ENCODE data around the gene CTNND1.
A peak's percentile ranks its signal among the peaks of the same experiment; 100 is the strongest.
"Not testable (repeated sequence)": the region's sequence is repeated elsewhere in the genome, so short reads cannot be mapped to it uniquely, and the experiment has no call there.

CTNND1 gene, protein sequence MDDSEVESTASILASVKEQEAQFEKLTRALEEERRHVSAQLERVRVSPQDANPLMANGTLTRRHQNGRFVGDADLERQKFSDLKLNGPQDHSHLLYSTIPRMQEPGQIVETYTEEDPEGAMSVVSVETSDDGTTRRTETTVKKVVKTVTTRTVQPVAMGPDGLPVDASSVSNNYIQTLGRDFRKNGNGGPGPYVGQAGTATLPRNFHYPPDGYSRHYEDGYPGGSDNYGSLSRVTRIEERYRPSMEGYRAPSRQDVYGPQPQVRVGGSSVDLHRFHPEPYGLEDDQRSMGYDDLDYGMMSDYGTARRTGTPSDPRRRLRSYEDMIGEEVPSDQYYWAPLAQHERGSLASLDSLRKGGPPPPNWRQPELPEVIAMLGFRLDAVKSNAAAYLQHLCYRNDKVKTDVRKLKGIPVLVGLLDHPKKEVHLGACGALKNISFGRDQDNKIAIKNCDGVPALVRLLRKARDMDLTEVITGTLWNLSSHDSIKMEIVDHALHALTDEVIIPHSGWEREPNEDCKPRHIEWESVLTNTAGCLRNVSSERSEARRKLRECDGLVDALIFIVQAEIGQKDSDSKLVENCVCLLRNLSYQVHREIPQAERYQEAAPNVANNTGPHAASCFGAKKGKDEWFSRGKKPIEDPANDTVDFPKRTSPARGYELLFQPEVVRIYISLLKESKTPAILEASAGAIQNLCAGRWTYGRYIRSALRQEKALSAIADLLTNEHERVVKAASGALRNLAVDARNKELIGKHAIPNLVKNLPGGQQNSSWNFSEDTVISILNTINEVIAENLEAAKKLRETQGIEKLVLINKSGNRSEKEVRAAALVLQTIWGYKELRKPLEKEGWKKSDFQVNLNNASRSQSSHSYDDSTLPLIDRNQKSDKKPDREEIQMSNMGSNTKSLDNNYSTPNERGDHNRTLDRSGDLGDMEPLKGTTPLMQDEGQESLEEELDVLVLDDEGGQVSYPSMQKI

DNA sequence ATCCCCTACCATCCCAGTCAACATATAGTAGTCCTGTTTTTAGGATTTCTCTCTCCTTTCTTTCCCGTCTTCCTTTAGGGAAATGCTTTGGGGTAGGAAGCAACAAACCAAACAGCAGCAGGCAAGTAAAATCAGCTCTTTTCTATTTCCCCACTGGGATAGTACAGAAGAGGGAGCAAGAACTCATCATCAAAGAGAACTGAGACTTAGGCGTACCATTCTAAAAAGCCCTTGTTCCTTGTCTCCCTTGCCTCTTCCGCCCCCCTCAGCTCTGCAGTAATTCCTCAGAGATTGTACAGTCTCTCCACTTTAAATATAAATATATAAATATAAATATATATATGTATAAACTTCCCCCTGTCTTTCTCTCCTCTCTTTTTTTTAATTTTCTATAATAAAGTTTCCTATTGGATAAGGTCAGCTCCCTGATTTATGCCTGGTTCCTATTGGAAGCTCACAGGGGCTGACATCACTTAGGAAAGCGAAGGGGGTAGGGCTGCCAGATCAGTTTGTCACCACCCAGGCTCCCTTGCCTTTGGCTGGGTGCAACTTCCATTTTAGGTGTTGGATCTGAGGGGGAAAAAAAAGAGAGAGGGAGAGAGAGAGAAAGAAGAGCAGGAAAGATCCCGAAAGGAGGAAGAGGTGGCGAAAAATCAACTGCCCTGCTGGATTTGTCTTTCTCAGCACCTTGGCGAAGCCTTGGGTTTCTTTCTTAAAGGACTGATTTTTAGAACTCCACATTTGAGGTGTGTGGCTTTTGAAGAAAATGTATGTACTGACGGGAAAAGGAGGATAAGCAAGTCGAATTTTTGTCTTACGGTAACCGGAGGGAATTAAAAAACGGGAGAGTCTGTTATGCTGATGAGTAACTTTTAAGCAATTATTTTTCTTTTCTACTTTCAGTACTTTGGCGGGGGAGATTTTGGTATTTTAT, at the start of gene CTNND1:
Gene CTNND1, plus strand, starts transcription at position 502 of the 934 bp plus-strand sequence. CDS start 29,677 bp downstream, outside the sequence.
- DNase-seq, result peak; percentile 58

DNA sequence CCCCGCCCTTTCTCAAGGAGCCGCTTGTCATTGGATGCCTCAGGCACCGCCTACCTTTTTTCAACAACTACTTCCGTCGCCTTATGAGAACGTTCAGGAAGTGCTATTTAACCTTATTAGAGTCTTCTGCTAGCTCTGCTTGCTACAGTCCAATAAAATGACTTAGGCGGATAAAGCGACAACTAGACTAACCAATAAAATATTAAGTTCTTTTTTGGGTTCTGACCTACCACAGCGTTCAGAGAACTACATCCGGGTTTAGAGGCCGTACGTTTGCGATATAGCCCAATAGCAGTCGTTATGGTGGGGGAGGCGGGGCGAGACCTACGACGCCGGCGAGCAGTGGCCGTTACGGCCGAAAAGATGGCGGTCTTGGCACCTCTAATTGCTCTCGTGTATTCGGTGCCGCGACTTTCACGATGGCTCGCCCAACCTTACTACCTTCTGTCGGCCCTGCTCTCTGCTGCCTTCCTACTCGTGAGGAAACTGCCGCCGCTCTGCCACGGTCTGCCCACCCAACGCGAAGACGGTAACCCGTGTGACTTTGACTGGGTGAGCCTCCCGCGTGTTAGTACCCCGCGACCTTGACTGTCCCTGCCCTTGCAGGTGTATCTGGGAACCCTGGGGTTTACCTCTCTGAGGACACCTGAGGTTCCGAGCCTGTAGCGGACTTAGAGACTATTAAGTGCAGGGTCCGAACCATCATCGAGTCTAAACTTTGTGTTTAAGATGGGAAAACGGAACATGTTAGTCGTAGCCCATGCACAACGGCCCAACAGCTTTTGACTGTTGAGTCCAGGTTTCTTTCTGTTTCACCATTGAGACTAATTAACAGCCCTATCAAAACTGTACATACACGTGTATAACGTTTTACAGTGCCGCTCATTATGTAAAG, 49.1 kb upstream of the CTNND1 start, which contains the start of gene TMX2:
Gene TMX2, plus strand, starts transcription at position 338 of the 895 bp plus-strand sequence. Its CDS starts 26 bp downstream, at position 364.
- DNase-seq, result peak; percentile 100

DNA sequence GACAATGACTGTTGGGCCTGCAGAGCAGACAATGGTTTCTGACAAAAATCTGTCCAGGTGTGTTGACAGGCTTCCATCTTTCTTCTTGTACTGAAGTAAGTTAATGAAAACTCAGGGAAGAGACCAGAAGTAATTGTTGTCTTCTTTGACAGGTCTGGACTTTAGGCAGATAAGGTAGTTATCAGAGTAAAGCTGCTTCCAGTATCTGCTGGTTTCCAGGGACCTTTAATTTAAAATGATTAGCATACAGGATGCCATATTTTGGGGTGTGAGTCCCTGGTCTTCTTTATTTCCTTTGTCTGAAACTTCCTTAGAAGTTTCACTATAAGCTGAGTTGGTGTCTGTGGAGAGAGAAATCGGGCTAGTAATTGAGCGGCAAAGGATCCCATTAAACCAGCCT, 47.8 kb upstream of the CTNND1 start:
- no peak for DNase-seq

DNA sequence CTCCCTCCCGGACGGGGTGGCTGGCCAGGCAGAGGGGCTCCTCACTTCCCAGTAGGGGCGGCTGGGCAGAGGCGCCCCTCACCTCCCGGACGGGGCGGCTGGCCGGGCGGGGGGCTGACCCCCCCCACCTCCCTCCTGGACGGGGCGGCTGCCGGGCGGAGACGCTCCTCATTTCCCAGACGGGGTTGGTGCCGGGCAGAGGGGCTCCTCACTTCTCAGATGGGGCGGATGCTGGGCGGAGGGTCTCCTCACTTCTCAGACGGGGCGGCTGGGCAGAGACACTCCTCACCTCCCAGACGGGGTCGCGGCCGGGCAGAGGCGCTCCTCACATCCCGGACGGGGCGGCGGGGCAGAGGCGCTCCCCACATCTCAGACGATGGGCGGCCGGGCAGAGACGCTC, 44.9 kb upstream of the CTNND1 start:
- not testable (repeated sequence) for DNase-seq

DNA sequence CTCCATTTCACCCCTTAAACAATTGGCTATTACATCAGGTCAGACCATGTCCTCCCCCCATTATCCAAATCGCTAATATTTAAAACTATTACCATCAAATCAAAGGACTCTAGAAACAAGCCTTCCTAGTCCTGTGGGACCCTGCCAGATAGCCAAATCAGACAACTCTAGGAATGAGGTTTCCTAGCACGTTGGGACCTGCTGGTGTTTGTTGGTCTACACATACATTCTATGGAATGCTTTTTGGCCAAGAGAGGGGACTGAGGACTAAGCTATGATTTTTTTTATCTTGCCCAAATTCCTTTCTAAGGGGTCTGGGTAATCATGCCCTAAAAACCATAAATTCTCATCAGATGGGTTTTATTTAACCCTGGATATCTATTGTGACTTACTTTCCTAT, 34.4 kb upstream of the CTNND1 start:
- no peak for DNase-seq

DNA sequence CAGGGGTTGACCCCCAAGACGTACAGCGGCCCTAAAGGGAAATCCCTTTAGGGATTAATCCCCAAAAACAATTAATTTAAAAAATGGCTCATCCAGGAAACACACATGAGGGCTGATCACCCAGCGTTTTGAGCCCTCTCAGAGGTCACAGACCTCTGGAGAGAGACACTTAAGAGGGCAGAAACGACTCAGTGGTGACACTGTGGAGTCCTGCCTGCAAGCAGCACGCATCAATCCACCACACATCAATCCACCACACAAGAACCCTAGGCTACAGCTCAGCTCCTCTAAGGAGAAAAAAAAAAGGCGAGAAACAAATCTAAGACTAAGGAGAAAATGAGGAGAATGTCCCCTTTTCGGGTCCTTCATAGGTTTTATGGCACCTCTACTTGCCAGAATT, 32.8 kb upstream of the CTNND1 start:
- DNase-seq, result no peak

DNA sequence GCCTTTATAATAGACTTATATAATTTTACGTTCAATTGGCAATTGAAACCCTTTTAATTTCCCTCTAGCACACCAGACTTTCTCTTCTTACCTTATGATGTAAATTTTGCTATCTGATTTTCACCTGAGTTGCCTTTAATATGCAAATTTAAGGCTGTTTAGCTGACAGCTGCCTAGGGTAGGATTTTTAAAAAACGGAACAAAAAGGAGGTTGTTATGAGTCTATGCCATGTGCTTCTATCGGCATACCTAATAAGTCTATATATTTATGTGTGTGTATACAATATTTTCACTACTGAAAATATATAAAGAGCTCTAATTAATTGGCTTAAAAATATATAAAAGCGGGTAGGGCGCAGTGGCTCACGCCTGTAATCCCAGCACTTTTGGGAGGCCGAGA, 32.1 kb upstream of the CTNND1 start:
- DNase-seq, result no peak

DNA sequence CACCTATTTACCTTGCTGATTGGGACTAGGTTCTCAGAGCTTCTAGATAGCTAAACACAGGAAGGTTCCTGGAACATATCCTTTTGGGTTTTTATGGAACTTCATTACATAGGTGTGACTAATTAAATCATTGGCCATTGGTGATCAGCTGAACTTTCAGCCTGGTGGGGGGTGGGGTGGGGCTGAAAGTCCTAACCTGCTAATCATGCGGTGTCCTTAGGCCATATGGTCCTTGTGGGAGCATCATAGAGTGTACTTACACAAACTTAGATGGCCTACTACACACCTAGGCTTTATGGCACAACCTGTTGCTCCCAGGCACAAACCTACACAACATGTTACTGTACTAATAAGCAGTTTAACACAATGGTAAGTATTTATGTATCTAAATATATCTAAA, 28.9 kb upstream of the CTNND1 start:
- DNase-seq, result no peak

DNA sequence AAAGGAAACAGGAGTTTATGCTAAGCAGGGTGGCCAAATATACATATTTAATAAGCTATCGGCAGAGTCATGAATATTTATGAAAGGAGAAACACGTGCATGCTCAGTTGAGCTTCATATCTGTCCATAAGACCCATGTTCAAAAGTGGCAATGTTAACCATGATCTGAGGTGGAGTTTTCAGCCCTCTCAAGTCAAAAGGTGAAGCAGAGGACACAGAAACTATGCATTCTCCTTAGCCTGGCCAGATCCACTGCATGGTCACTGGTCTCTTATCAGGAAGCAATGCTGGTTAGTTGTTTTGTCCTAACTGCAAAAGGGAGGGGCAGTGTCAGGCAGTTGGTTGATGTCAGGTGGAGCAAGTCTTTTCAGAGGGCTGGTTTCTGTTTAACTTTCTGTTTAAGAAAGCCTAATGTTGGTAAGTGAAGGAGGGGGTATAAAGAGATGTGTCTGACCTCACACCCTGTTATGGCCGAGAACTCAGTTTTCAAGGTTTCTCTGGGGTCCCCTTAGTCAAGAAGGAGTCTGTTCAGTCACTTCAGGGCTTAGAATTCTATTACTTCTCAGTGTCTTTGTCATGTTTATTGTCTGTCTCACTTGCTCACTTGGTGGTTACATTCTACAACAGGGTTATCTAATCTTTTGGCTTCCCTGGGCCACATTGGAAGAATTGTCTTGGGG, 25.8 kb upstream of the CTNND1 start:
- DNase-seq, result no peak

DNA sequence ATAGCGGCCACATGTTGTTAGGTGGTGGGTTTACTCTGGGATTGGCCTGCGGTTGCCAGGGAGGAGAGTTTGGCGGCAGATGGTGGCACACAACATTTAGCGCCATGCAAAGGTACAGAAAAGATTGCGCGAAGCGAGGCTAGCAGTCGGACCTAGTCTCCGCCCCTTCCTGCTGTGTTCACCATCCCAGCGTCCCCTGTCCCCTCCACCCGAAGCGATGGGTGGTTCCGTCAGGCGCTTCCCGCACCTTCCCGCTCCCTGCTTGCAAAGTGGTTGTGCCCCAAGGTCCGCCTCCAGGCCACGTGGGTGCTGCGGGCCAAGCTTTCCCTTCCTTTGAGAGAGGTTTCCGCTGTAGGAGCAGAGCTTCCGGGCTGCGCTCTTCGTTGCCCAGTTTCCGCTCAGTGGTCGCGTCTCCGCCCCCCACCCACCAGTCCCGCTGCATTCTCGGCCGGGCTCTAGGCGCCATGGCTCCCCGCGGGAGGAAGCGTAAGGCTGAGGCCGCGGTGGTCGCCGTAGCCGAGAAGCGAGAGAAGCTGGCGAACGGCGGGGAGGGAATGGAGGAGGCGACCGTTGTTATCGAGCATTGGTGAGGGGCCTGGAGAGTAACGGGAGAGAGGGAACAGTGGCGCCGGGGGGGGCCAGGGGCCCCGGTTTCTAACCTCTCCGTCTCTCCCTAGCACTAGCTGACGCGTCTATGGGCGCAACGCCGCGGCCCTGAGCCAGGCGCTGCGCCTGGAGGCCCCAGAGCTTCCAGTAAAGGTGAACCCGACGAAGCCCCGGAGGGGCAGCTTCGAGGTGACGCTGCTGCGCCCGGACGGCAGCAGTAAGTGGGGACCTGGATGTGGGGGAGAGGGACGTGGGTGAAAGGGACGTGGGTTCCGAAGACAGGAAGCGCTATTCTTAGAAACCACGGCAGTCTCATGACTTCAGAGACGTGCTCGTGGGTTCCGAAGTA, 20.2 kb upstream of the CTNND1 start, which contains the start of gene SELENOH:
Gene SELENOH, plus strand, starts transcription at position 360 of the 955 bp plus-strand sequence. Its CDS starts 105 bp downstream, at position 465.
- peak; percentile 94 for DNase-seq

DNA sequence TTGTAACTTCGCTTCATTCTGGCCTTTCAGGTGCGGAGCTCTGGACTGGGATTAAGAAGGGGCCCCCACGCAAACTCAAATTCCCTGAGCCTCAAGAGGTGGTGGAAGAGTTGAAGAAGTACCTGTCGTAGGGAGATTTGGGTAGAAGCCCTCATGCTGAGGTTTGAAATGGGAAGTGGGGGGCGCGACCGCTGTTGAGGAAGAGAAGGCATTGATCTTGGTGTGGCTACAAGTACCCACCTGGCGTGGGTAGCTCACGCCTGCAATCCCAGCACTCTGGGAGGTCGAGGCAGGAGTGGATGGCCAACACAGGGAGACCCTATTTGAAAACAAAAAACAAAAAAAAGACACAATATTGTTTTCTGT, 19.5 kb upstream of the CTNND1 start:
- peak; percentile 13 for DNase-seq

DNA sequence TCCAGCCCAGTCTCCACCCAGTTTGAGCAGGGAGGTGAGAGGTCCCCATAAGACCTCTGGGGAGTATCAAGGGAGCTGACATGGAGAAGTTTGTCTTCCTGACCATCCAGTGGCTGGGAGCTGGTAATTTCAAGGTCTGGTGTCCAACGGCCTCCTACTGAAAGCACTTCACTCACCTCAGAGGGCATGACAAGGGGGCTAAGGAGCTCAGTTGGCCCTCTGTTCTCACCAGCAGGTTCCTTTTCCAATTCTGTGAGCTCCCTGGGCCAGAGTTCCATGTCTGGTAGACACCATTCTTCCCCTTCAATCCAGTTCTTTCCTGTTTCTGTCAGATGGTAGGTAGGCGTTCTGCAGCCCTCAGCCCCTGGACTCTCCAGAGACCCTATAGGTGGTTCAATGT, 17.2 kb upstream of the CTNND1 start:
- DNase-seq, result no peak

DNA sequence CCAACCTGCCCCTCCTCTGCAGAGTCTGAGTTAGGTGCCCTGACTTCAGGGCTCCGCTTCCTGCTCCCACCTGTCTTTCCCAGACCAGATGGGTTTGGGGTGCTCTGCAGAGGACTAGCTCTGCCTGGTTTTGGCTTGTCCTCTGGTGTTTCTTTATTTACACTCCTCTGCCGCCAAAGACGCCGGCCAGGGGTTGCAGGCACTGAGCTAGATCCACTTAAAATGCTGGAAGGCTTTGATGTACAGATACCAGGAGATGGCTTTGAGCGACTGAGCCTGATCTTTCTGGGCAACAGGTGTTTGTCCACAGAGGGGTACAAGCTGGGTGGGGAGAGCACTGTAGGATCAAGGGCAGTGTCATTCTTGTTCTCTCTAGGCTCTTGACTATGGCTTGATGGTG, 16.4 kb upstream of the CTNND1 start:
- no peak for DNase-seq

DNA sequence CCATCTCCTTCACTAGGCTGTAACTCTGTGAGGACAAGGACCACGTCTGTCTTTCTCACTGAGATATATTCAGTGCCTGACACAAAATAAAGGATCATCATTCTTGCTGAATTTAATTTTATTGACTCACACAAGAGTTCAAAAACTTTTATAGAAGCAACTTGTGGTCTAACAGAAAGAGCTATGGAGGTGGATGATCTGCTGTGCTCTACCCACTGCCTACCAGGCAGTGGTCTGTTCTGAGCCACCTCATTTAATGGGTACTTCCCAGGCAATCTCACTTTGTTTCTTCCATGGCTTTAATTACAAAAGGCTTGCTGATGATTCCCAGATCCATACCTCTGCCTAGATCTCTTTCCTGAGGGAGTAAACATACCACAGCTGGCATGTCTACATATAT, 14.7 kb upstream of the CTNND1 start:
- DNase-seq, result no peak

DNA sequence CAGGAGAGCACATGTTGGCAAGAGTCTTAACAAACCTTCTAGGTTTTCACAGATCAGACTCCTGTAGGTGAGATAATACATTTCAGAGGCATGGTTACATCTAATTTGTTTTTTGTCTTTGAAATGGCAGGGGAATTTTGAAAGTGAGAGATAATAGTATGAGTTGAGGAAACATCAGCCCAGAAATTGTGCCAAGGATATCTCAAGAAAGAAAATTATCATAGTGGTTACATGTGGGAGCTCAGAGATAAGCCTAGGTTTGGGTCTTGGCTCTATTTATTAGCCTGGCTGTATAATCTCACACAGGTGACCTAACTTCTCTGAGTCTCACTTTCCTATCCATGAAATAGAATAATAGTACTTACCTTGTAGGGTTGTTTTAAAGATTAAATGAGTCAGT, 10.4 kb upstream of the CTNND1 start:
- DNase-seq, result no peak

DNA sequence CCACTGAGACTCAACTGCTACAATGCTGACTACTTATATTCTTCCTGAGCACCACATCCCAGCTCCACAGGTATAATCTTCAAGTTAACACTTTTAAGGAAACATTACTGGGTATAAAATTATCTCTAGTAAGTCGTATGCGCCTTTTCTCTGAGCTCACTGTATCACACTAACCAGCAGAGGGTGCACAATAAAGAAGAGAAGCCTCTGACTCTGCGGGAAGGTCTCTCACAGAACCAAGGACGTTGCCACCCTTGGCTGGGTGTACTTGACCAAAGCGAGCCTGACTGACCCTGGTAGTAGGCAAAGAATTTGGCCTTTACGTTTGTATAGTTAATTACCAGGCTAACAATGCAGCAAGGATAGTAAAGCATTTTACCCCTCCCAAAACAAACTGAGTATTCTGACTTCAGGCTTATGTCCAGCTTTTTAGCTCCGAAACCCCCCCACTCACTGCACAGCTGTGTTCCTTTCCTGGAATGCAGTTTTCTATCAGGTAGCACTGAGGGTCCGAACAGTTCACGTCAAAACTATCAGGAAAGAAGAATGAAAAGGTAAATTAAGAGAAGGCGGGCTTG, 9.8 kb upstream of the CTNND1 start, which contains the start of gene BTBD18:
Gene BTBD18, minus strand, starts transcription at position 144 of the 578 bp plus-strand sequence. CDS start 631 bp downstream, outside the sequence.
- DNase-seq, result no peak

DNA sequence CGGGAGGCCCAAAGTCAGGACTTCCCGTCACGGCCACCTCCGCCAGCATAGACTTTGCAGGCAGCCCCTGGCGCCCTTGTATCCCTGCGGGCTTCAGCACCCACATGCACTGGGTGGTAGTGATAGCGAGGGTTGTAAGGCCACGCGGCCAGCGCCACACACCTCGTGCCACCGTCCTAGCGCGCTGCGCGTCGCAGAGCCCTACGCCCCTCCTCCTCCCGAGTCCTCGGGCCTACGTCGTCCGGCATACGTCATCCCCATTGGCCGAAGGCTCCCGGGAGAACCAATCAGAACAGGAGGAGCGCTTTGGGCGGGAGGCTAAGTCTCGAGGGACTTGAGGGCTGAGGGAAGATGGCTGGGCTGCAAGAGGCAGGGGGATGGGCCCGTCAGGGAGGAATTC, 8.6 kb upstream of the CTNND1 start:
- DNase-seq, result no peak

DNA sequence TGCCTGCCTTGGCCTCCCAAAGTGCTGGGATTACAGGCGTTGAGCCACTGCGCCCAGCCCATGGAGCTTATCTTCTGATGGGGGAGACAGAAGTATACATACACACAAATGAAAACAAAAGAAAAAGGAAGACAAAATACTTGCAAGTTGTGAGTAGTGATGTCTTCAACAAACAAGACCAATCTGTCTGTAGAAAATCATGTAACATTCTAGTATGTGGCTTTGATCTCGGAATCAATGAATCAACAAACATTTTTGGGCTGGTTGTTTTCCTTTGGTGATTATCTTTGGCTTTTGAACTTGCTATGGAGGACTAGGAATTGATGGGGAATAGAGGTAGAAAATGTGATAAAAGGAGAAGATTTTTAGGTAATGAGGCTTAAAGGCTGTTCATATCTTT, 3.4 kb upstream of the CTNND1 start:
- DNase-seq, result no peak
